ENCODE measurements around the gene PDS5A.

GRCh38 chr4:39785083-39785482 lies 192.6 kb downstream of the PDS5A start:
- TF ChIP-seq CTCF (IDR thresholded peaks at IDR 0.05) (no peak), ZFX (IDR thresholded peaks at IDR 0.05; ENCODE audit: borderline replicate concordance) (no peak)
